NCI-H128 (cell line): Measurements from ENCODE around the gene INPP5D.
"Not testable (repeated sequence)": the region's sequence is repeated elsewhere in the genome, so short reads cannot be mapped to it uniquely, and the experiment has no call there.

Experiments used
- DNase-seq: peaks from one replicate; lab custom pipeline; 2025; ENCODE audit not compliant: unreplicated experiment; lab: John Stamatoyannopoulos, UW

Gene INPP5D

GRCh38 chr2:233059797-233060500 is at the start of gene INPP5D:
Gene INPP5D (plus strand): TSS chr2:233060342. CDS start chr2:233060479, 137 bp downstream.
- no peak for DNase-seq

DNA sequence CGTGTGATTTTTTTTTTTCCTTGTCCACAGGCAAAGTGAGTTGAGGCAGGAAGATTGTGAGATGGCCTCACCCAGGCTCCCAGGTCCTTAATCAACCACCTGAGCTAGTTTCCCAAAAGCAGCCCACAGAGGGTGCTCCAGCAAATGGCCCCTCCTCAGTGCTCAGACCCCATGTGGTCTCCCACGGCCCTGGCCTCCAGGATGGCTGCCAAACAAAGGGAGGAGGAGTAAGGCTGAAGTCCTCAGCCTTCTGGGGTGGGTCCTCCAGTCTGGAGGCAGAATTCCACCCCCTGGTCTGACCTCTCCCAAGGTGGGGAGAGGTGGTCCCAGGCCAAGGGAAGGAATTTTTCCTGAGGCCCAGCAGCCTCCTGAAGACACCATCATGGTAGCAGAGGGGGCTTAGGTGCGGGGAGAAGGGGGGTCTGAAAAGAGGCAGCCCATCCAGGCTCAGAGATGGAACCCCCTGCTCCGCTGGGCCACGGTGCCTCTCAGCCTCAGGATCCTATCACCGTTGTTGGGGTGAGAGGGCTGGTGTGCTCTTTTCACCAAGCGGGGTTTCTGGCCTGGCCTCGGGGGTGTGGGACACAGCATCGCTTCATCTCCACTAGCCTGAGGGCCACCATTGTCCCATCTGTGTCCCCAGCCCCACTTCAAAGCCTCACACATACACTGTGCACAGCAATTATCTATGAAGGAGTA is 49.4 kb upstream of the INPP5D start:
- no peak for DNase-seq

DNA sequence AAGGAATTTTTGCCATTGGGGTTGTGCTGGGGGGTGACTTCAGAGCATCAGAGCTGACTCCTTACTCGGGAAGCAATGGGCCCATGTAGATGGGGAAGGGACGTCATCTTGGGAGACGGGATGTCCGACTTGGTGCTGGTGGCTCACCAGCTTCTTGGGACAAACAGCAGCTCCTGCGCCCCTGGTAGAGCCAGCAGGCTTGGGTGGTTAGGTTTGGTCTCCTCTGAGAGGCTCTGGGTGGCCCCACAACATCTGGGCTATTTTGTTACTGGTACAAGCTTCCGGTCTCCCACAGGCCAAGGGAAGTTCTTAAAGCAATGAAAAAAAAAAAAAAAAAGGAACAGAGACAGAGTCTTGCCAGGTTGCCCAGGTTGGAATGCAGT is 48.9 kb upstream of the INPP5D start:
- no peak for DNase-seq

- DNase-seq = no peak
These were observed 48.4 kb upstream of the INPP5D start for GRCh38 chr2:233011702-233012131.

DNA sequence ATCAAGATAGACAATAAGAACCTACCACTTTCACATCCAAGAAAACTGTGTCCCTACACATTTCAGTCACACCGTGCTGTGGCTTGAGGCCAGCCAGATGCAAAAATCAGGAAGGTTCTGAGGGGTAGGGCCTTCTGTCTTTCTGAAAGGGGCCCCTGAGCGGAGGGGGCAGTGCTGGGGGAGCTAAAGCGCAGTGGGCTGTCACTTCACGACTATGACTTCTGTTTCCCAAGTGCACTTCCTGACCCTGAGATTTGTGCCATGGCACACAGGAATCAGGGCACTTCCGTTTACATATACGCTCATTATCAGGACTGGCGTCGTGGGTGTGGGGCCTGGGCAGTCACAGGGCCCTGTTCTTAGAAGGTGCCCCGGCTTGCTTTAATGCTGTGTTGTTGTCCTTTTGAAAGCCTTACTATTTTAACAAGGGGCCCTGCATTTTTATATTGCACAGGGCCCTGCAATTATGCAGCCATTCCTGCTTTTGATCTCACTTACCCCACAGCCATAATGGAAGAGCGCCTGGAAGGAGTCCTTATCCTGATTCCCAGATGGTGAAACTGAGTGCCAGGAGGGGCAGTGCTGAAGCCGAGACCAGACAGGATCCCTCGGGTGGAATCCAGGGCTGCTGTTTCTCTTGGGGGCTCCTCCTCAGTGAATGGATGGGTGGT is 47.7 kb upstream of the INPP5D start:
- DNase-seq = no peak

- no peak for DNase-seq
These were observed 47.1 kb upstream of the INPP5D start, which contains the start of gene NGEF for GRCh38 chr2:233013027-233013461. Gene NGEF (minus strand): TSS chr2:233013256. CDS start chr2:232974890, 38,366 bp downstream.

DNA sequence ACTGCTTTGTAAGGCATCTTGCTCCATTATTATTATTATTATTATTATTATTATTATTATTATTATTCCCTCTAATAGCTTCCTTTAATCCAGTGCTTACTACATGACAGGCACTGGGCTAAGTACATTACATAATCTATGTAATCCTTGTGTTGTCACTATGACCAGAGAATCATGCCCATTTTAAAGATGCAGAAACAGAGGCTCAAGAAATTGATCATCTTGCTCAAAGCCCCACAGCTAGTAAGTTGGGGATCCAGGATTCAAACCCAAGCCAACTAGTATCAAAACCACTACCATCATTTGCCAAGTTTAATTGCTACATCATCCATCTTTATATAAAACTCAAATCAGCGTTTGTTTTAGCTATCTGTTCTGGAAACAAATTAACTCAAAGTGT is 46.5 kb upstream of the INPP5D start:
- DNase-seq = no peak

- no peak for DNase-seq
These were observed 45.0 kb upstream of the INPP5D start for GRCh38 chr2:233015019-233015645.

DNA sequence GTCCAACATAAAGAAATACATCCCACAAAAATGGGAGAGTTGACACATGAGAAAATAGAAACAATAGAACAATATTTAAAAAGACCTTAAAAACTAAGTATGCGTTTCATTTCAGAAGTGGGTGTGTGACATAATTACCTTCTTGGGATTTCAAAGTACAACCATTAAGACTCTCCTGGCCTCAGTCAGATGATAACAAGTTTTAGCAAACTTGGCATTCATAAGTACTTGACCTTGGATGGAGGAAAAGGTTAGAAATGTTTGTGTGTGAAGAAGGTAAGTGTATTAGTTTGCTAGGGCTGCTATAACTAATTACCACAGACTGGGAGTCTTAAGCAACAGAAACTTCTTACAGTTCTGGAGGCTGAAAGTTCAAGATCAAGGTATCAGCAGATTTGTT is 42.2 kb upstream of the INPP5D start:
- DNase-seq = no peak

GRCh38 chr2:233019610-233020009 is 40.5 kb upstream of the INPP5D start:
- not testable (repeated sequence) for DNase-seq

DNA sequence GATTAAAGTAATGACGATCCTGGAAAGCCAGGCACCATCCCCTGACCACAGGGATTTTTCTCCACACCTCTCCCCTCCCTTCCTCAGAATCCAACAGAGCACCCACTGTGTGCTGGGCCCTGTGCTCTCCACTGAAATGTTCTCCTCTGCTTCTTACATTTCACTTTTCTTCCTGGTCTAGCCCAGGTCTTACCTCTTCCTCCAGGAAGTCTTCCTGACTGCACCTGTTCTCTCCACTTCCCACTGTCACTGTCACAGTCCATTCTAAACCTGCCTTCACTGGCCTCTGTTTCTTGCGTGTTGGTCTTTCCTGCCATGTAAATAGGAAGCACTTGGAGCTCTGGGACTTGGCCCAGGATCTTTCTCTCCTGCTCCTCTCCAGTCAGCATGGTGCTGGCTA is 39.7 kb upstream of the INPP5D start:
- DNase-seq = no peak

GRCh38 chr2:233021771-233022170 is 38.4 kb upstream of the INPP5D start:
- DNase-seq = no peak

GRCh38 chr2:233022561-233022960 is 37.6 kb upstream of the INPP5D start:
- no peak for DNase-seq

- DNase-seq = no peak
These were observed 37.0 kb upstream of the INPP5D start for GRCh38 chr2:233023007-233023760.

GRCh38 chr2:233023761-233024410 is 36.3 kb upstream of the INPP5D start:
- DNase-seq = no peak

GRCh38 chr2:233025706-233026105 is 34.4 kb upstream of the INPP5D start:
- no peak for DNase-seq

DNA sequence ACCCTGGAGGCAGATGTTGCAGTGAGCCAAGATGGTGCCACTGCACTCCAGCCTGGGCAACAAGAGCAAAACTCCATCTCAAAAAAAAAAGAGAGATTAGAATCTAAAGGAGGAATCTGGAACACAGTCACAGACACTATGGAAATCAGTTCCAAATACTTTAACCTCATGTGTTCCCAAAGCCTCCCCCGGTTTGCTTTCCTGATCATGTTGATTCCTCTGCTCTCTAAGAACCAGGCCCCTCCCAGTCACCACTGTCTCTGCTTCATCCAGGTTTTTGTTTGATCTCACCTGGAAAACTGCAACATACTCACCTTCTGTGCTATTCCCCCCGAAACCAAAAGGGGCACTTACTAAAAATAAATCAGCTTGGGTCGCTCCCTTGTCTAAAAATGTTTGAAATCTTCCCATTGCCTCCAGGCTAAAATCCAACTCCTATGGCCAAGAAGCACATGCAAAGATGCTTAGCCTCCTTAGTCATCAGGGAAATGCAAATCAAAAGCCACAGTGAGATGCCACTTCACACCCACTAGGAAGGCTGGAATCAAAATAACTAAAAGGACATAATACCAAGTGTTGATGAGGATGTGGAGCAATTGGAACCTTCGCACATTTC is 33.8 kb upstream of the INPP5D start:
- DNase-seq = no peak

DNA sequence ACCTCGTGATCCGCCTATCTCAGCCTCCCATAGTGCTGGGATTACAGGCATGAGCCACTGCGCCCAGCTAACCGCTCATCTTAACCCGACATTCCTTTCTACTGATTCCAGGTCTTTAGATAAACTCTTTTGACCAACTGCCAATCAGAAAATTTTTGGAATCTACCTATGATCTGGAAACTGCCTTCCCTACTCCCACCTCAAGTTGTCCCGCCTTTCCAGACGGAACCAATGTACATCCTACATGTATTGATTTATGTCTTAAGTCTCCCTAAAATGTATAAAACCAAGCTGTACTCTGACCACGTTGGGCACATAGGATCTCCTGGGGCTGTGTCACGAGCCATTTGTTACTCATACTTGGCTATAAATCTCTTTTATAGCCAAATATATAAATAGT is 30.8 kb upstream of the INPP5D start:
- DNase-seq = no peak

DNA sequence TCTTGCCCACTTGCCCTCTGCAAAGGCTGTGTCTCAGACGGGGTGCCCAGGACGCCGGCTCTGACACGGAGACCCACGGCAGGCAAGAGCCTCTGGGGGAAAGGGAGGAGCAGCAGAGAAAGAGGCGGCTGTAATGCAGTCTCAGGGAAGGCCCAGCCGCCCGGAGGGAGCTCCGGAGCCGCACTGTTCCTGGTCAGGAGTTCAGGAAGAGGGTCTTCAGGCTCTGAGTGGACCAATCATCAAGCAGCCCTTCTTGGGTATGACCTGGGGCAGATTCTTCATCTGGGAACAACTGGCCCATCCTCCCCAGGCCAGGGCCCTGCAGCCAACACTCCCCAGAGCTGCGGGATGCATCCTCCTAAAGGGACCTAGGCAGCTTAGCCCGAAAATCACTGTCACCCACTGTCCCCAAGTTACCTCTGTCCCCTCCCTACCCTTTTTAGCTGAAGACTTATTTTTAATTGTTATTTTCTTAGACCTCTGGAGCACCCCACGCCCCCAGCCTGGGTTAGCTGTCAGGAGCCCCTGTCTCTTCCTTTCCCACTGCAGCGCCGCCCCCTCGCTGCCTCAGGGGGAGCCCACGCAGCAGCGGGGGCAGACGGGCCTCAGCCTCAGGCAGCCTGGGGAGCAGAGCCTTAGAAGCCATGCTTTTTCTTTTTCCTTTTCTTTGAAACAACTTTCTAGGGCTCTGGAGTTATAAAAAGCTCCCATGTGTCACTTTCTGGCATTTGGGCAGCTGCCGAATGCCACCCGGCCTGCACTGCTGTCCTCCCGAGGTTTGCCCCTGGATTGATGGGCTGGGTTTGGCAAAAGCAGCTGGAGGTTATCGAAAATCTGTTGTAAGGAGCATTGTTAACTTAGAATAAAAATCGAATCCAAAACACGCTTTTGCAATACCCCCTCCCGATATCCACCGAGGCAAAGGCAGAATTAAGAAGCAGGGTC is 28.3 kb upstream of the INPP5D start:
- no peak for DNase-seq
